GM23338 (cell line): ENCODE results near the gene HES3. TPM values are rescaled to one million over a fixed set of nuclear protein-coding genes. Genes with fewer than 3 reads are reported as not detected.

Experiments
- ATAC-seq: fragments of 200-7000 bp; cut with Tn5 transposase; 3 replicates; pipeline ENCODE4 v1.9.1; 2020
- DNase-seq: peaks from one replicate; pipeline ENCODE4 v3.0.0-alpha.2; 2015; ENCODE audit warnings: low spot score
- H2AFZ ChIP-seq: fragments of 200-600 bp; sonication (generic); 2 replicates; pipeline ENCODE4 v1.8.0; 2016; ENCODE audit warnings: antibody characterized with exemption, mild to moderate bottlenecking, moderate library complexity
- H3F3A ChIP-seq: fragments of 200-600 bp; sonication (generic); replicated peaks from 2 replicates; pipeline ENCODE4 v1.8.0; 2017; ENCODE audit warnings: antibody characterized with exemption, mixed run types, low read depth
- H3K27ac ChIP-seq: fragments of 200-600 bp; sonication (generic); 2 replicates; pipeline ENCODE4 v1.6.1; 2016; ENCODE audit warnings: low read depth
- H3K27me3 ChIP-seq: fragments of 200-600 bp; sonication (generic); 2 replicates; pipeline ENCODE4 v1.8.0; 2016; ENCODE audit warnings: mild to moderate bottlenecking, mixed run types, moderate library complexity; ENCODE audit not compliant: insufficient read depth
- H3K36me3 ChIP-seq: fragments of 200-600 bp; sonication (generic); 2 replicates; pipeline ENCODE4 v1.8.0; 2016; ENCODE audit warnings: mild to moderate bottlenecking; ENCODE audit not compliant: insufficient read depth
- H3K4me1 ChIP-seq: fragments of 200-600 bp; sonication (generic); 2 replicates; pipeline ENCODE4 v1.8.0; 2016; ENCODE audit warnings: mild to moderate bottlenecking, moderate library complexity; ENCODE audit not compliant: insufficient read depth
- H3K4me2 ChIP-seq: fragments of 200-600 bp; sonication (generic); 2 replicates; pipeline ENCODE4 v1.7.1; 2017; ENCODE audit warnings: mixed run types
- H3K4me3 ChIP-seq: fragments of 200-600 bp; sonication (generic); 2 replicates; pipeline ENCODE4 v1.6.1; 2016; ENCODE audit warnings: mixed run types
- H3K79me2 ChIP-seq: fragments of 200-600 bp; sonication (generic); replicated peaks from 2 replicates; pipeline ENCODE4 v1.8.0; 2017; ENCODE audit warnings: mild to moderate bottlenecking; ENCODE audit not compliant: insufficient read depth
- H3K9me2 ChIP-seq: fragments of 200-600 bp; sonication (generic); 2 replicates; pipeline ENCODE4 v1.8.0; 2017; ENCODE audit not compliant: insufficient read depth
- H4K20me1 ChIP-seq: fragments of 200-600 bp; sonication (generic); replicated peaks from 2 replicates; pipeline ENCODE4 v1.8.0; 2017; ENCODE audit warnings: mild to moderate bottlenecking; ENCODE audit not compliant: insufficient read depth
- H3K27ac Mint-ChIP-seq: 2 replicates; pipeline ENCODE4 v1.8.0; 2020; ENCODE audit warnings: inconsistent platforms, mild to moderate bottlenecking, moderate library complexity, mixed read lengths
- H3K27me3 Mint-ChIP-seq: 3 replicates; pipeline ENCODE4 v1.8.0; 2022; ENCODE audit warnings: low read depth, mild to moderate bottlenecking, moderate library complexity, mixed read lengths, inconsistent platforms; ENCODE audit not compliant: insufficient read depth, poor library complexity
- H3K36me3 Mint-ChIP-seq: 3 replicates; pipeline ENCODE4 v1.8.0; 2021; ENCODE audit warnings: low read depth, mild to moderate bottlenecking, inconsistent platforms, moderate library complexity, mixed read lengths
- H3K4me1 Mint-ChIP-seq: 3 replicates; pipeline ENCODE4 v1.8.0; 2020; ENCODE audit warnings: mild to moderate bottlenecking, inconsistent platforms, mixed read lengths
- H3K4me3 Mint-ChIP-seq: 3 replicates; pipeline ENCODE4 v1.8.0; 2021; ENCODE audit warnings: moderate library complexity, mild to moderate bottlenecking, inconsistent platforms, mixed read lengths
- H3K9me3 Mint-ChIP-seq: 3 replicates; pipeline ENCODE4 v1.8.0; 2020; ENCODE audit warnings: moderate library complexity, mild to moderate bottlenecking, inconsistent platforms, mixed read lengths
- EZH2 ChIP-seq: fragments of 200-600 bp; sonication (generic); IDR thresholded peaks from one replicate; pipeline ENCODE4 v1.8.0; 2017; ENCODE audit warnings: antibody characterized with exemption, mild to moderate bottlenecking, low read depth; ENCODE audit not compliant: unreplicated experiment
- EZH2phosphoT487 ChIP-seq: fragments of 200-600 bp; sonication (generic); IDR thresholded peaks from one replicate; pipeline ENCODE4 v1.8.1; 2018; ENCODE audit warnings: antibody characterized with exemption; ENCODE audit not compliant: unreplicated experiment
- JUNB ChIP-seq: IDR thresholded peaks from one replicate; pipeline ENCODE4 v1.6.1; 2016; ENCODE audit warnings: antibody characterized with exemption; ENCODE audit not compliant: unreplicated experiment
- NANOG ChIP-seq: IDR thresholded peaks from 2 replicates; pipeline ENCODE4 v1.6.1; 2016; ENCODE audit warnings: antibody characterized with exemption, borderline replicate concordance
- POLR2AphosphoS5 ChIP-seq: IDR thresholded peaks from 2 replicates; pipeline ENCODE4 v1.6.1; 2016; ENCODE audit warnings: antibody characterized with exemption, low read depth
- ZNF114 ChIP-seq: fragments of 250-450 bp; sonication (Bioruptor Pico); IDR thresholded peaks from 2 replicates; pipeline ENCODE4 v1.5.0; 2020; ENCODE audit warnings: mild to moderate bottlenecking, moderate library complexity
- ZNF331 ChIP-seq: fragments of 250-450 bp; sonication (Bioruptor Pico); IDR thresholded peaks from 2 replicates; pipeline ENCODE4 v1.5.0; 2020; ENCODE audit warnings: low read depth, mild to moderate bottlenecking, moderate library complexity
- polyA plus RNA-seq: library from polyadenylated mRNA; unstranded; fragments of >200 nt; fragmentation: Nextera tagmentation; extraction: Ambion mirVana; gene quantifications from 2 replicates; pipeline ENCODE4 v1.2.1, GENCODE V29; 2016
- total RNA-seq: library from RNA; depleted of rRNA; stranded (reverse); fragments of >200 nt; shearing (Covaris generic); gene quantifications from 2 replicates; pipeline ENCODE4 v1.2.3, GENCODE V29; 2014
- TF ChIP-seq, protein P1 (sequence below), 2 experiments: fragments of 200-600 bp in 1 of 2; sonication (generic) in 1 of 2; conservative IDR thresholded peaks; 2 replicates each; pipeline versions ENCODE4 v1.5.1 to v1.6.1; 2016 to 2017; ENCODE audit warnings: antibody characterized with exemption in 2 of 2, low read depth in 2 of 2, mild to moderate bottlenecking in 2 of 2, moderate library complexity in 1 of 2
- TF ChIP-seq, protein P2 (sequence below): IDR thresholded peaks from 2 replicates; pipeline ENCODE4 v1.6.1; 2016; ENCODE audit warnings: antibody characterized with exemption
- TF ChIP-seq, protein P3 (sequence below): IDR thresholded peaks from one replicate; pipeline ENCODE4 v1.6.1; 2018; ENCODE audit warnings: antibody characterized with exemption; ENCODE audit not compliant: unreplicated experiment

HES3 gene
- total and polyA plus RNA-seq, 2 experiments from 2014 or later: 7.1 to 50.4 TPM

DNA sequence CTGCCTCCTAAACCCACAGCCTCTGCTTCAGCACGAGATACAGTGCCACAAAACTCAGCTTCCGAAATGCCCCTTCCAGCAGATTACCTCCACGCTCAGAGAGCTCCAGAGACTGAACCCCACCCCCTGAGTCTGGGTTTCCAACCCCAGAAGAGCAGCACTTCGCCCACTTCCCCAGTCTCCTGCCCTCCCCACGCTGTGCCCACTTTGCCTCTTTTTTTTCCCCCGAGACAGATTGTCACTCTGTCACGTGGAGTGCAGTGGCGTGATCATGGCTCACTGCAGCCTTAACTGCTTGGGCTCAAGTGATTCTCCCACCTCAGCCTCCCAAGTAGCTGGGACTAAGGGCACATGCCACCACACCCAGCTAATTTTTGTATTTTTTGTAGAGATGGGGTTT lies 18.3 kb upstream of the HES3 start:
- peaks cover 14% of the 10 kb centered on the region for H3K27me3 Mint-ChIP-seq
- DNase-seq (no peak), ATAC-seq (no peak)
- no peaks in the 10 kb centered on the region for H3K9me3 Mint-ChIP-seq
- Histone ChIP-seq H3K4me3 (no peak overlapping the region), H3K36me3 (peaks cover 48% of the 10 kb centered on the region), H3K79me2 (peaks cover 18% of the 10 kb centered on the region), H3K27ac (no peak overlapping the region), H3K9me2 (no peaks in the 10 kb centered on the region), H3K4me1 (no peaks in the 10 kb centered on the region), H3K27me3 (no peaks in the 10 kb centered on the region), H4K20me1 (peaks cover 38% of the 10 kb centered on the region), H2AFZ (no peak overlapping the region), H3K4me2 (no peak overlapping the region), H3F3A (peaks cover 11% of the 10 kb centered on the region; the same call in 1 of the 2 replicates)
- no peak overlapping the region for H3K27ac Mint-ChIP-seq
- TF ChIP-seq, protein P1, sequence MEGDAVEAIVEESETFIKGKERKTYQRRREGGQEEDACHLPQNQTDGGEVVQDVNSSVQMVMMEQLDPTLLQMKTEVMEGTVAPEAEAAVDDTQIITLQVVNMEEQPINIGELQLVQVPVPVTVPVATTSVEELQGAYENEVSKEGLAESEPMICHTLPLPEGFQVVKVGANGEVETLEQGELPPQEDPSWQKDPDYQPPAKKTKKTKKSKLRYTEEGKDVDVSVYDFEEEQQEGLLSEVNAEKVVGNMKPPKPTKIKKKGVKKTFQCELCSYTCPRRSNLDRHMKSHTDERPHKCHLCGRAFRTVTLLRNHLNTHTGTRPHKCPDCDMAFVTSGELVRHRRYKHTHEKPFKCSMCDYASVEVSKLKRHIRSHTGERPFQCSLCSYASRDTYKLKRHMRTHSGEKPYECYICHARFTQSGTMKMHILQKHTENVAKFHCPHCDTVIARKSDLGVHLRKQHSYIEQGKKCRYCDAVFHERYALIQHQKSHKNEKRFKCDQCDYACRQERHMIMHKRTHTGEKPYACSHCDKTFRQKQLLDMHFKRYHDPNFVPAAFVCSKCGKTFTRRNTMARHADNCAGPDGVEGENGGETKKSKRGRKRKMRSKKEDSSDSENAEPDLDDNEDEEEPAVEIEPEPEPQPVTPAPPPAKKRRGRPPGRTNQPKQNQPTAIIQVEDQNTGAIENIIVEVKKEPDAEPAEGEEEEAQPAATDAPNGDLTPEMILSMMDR (conservative IDR thresholded peaks at IDR 0.05; ENCODE audit: low read depth in 2 of 2): no peak
- no peak for TF ChIP-seq POLR2AphosphoS5
- TF ChIP-seq ZNF331 (CRISPR knock-in tag): no peak
- TF ChIP-seq, protein P2, sequence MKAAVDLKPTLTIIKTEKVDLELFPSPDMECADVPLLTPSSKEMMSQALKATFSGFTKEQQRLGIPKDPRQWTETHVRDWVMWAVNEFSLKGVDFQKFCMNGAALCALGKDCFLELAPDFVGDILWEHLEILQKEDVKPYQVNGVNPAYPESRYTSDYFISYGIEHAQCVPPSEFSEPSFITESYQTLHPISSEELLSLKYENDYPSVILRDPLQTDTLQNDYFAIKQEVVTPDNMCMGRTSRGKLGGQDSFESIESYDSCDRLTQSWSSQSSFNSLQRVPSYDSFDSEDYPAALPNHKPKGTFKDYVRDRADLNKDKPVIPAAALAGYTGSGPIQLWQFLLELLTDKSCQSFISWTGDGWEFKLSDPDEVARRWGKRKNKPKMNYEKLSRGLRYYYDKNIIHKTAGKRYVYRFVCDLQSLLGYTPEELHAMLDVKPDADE: no peak
- TF ChIP-seq, protein P3, sequence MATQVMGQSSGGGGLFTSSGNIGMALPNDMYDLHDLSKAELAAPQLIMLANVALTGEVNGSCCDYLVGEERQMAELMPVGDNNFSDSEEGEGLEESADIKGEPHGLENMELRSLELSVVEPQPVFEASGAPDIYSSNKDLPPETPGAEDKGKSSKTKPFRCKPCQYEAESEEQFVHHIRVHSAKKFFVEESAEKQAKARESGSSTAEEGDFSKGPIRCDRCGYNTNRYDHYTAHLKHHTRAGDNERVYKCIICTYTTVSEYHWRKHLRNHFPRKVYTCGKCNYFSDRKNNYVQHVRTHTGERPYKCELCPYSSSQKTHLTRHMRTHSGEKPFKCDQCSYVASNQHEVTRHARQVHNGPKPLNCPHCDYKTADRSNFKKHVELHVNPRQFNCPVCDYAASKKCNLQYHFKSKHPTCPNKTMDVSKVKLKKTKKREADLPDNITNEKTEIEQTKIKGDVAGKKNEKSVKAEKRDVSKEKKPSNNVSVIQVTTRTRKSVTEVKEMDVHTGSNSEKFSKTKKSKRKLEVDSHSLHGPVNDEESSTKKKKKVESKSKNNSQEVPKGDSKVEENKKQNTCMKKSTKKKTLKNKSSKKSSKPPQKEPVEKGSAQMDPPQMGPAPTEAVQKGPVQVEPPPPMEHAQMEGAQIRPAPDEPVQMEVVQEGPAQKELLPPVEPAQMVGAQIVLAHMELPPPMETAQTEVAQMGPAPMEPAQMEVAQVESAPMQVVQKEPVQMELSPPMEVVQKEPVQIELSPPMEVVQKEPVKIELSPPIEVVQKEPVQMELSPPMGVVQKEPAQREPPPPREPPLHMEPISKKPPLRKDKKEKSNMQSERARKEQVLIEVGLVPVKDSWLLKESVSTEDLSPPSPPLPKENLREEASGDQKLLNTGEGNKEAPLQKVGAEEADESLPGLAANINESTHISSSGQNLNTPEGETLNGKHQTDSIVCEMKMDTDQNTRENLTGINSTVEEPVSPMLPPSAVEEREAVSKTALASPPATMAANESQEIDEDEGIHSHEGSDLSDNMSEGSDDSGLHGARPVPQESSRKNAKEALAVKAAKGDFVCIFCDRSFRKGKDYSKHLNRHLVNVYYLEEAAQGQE: no peak
- TF ChIP-seq EZH2: no peak
- no peak for TF ChIP-seq EZH2phosphoT487
- no peak for TF ChIP-seq ZNF114 (CRISPR knock-in tag)
- no peak for TF ChIP-seq JUNB
- H3K4me3 Mint-ChIP-seq: no peak overlapping the region
- no peaks in the 10 kb centered on the region; the same call in 2 of the 3 replicates for H3K4me1 Mint-ChIP-seq
- H3K36me3 Mint-ChIP-seq: peaks cover 80% of the 10 kb centered on the region

DNA sequence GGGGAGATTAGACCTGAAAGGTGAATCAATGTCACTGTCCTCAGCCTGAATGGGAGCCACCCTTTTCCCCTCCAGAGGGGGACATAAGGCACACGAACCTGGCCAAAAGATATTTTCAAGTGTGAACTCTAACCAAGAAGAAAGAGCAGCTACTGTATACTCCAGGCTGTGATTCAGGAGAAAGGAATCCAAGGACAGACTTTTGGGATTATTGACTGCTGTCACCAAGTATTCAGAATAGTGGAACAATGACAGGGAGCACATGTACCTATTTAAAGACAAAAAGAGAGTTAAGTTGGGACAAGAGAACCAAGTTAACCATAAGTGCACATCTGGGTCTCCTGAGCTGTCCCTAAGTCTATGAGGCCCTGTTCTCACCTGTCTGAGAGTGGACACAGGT lies 10.6 kb upstream of the HES3 start:
- H3K9me2 ChIP-seq: no peaks in the 10 kb centered on the region
- Mint-ChIP-seq H3K27me3 (peaks cover 20% of the 10 kb centered on the region), H3K36me3 (peaks cover 57% of the 10 kb centered on the region), H3K4me3 (peak overlapping the region; percentile 38; the same call in 1 of the 3 replicates), H3K9me3 (no peaks in the 10 kb centered on the region), H3K4me1 (peaks cover 17% of the 10 kb centered on the region), H3K27ac (no peak overlapping the region)
- H3K79me2 ChIP-seq: peaks cover 47% of the 10 kb centered on the region
- no peaks in the 10 kb centered on the region for H3K27me3 ChIP-seq
- DNase-seq (no peak), ATAC-seq (no peak)
- H4K20me1 ChIP-seq: peaks cover 40% of the 10 kb centered on the region
- H3K27ac ChIP-seq: no peak overlapping the region
- peaks cover 43% of the 10 kb centered on the region for H3K36me3 ChIP-seq
- no peak overlapping the region for H2AFZ ChIP-seq
- H3K4me1 ChIP-seq: peaks cover 14% of the 10 kb centered on the region
- H3K4me3 ChIP-seq: no peak overlapping the region
- peaks cover 19% of the 10 kb centered on the region for H3F3A ChIP-seq
- no peak overlapping the region for H3K4me2 ChIP-seq
- TF ChIP-seq NANOG (no peak), ZNF331 (CRISPR knock-in tag) (no peak), ZNF114 (CRISPR knock-in tag) (no peak)
- TF ChIP-seq, protein P3: no peak
- TF ChIP-seq, protein P1 (conservative IDR thresholded peaks at IDR 0.05; ENCODE audit: low read depth in 2 of 2): no peak
- TF ChIP-seq, protein P2: no peak
